Mesodermal cell (in vitro differentiated cells): ENCODE measurements around the gene ARSJ.

Experiments
- H3K27ac ChIP-seq: 2 replicates; pipeline ENCODE4 v1.7.0; 2013; ENCODE audit warnings: mild to moderate bottlenecking, low read depth, low read length, moderate library complexity; ENCODE audit not compliant: severe bottlenecking
- H3K36me3 ChIP-seq: 2 replicates; pipeline ENCODE4 v1.7.1; 2013; ENCODE audit warnings: mild to moderate bottlenecking, low read length, moderate library complexity; ENCODE audit not compliant: control insufficient read depth, insufficient read depth
- H3K4me1 ChIP-seq: one replicate; pipeline ENCODE4 v1.7.1; 2013; ENCODE audit warnings: mild to moderate bottlenecking, low read length; ENCODE audit not compliant: insufficient read depth, control insufficient read depth, poor library complexity, severe bottlenecking
- H3K4me3 ChIP-seq: 2 replicates; pipeline ENCODE4 v1.7.0; 2013; ENCODE audit warnings: low read length, control low read depth, mild to moderate bottlenecking; ENCODE audit not compliant: insufficient read depth, poor library complexity, severe bottlenecking; ENCODE audit errors: extremely low read depth
- H3K9me3 ChIP-seq: 2 replicates; pipeline ENCODE4 v1.7.1; 2013; ENCODE audit warnings: mild to moderate bottlenecking, low read length, moderate library complexity; ENCODE audit not compliant: control insufficient read depth
- WGBS, 2 experiments: methylation state at CpG; one replicate each; pipeline ENCODE4 v1.1.5; 2013; ENCODE audit warnings: missing lambda C conversion rate in 2 of 2; ENCODE audit not compliant: insufficient coverage in 2 of 2; 5-methylcytosine and 5-hydroxymethylcytosine counted together

ARSJ gene

GRCh38 chr4:113987382-113987941 lies 8.0 kb upstream of the ARSJ start:
- no peak overlapping the region for H3K27ac ChIP-seq
- H3K9me3 ChIP-seq = no peaks in the 10 kb centered on the region
- WGBS, 2 experiments = 82 to 87% methylated on average over 3 of the region's 3 CpGs
- H3K36me3 ChIP-seq = no peaks in the 10 kb centered on the region
- no peak overlapping the region for H3K4me3 ChIP-seq
- H3K4me1 ChIP-seq = no peaks in the 10 kb centered on the region

DNA sequence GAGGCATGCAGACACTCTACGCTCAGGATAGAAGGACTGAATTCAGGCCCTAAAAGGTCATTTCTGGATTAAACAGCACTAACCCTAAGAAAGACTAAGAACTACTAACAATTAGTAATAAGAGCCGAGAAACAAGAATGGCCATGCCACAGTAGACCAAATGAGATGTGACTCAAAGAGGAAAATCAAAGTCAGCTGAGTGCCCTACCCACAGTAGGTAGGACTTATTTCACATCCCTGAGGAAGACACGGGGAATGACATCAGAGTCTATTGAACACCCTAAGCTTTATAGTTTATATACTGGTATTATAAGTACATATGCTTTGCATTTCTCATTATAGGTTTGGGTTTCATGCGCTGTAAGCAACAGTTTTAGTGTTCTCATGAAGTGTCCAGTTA lies 2.7 kb upstream of the ARSJ start:
- Histone ChIP-seq H3K4me1 (no peaks in the 10 kb centered on the region), H3K4me3 (no peak overlapping the region), H3K36me3 (no peaks in the 10 kb centered on the region), H3K27ac (no peak overlapping the region), H3K9me3 (no peaks in the 10 kb centered on the region)
- 86 to 90% methylated on average over 2 of the region's 4 CpGs for WGBS, 2 experiments

DNA sequence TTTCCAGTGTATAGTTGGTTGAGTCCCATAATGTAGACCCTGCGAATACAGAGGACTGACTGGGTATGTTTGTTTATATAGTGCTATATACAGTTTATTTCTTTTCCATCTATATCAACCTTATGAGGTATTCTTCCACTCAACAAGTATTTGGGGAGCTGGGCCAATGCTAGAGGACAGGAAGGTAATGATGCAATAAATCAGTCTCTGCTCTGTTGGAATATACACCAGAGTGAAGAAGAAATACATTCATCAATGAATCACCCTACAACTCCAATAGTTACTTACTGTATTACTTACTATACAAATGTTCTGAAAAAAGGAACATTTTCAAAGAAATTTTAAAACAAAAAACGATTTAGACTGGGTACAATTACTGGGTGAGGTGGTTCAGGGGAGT lies 2.1 kb upstream of the ARSJ start:
- Histone ChIP-seq H3K36me3 (no peaks in the 10 kb centered on the region), H3K4me3 (no peak overlapping the region), H3K9me3 (no peaks in the 10 kb centered on the region), H3K27ac (no peak overlapping the region), H3K4me1 (no peaks in the 10 kb centered on the region)
- WGBS, 2 experiments = 80 to 83% methylated on average over 1 of the region's 2 CpGs

- Histone ChIP-seq H3K9me3 (no peaks in the 10 kb centered on the region), H3K27ac (no peak overlapping the region), H3K4me1 (no peaks in the 10 kb centered on the region), H3K4me3 (peak overlapping the region; percentile 64), H3K36me3 (no peaks in the 10 kb centered on the region)
- 0 to 20% methylated on average over 1 to 8 of the region's 17 CpGs for WGBS, 2 experiments
Observed at GRCh38 chr4:113979905-113980615, 613 bp upstream of the ARSJ start.

- H3K27ac ChIP-seq = no peak overlapping the region
- 10 to 17% methylated on average over 7 to 14 of the region's 18 CpGs for WGBS, 2 experiments
- peak overlapping the region; percentile 64 for H3K4me3 ChIP-seq
Observed at GRCh38 chr4:113978561-113979147, 793 bp downstream of the ARSJ start.

DNA sequence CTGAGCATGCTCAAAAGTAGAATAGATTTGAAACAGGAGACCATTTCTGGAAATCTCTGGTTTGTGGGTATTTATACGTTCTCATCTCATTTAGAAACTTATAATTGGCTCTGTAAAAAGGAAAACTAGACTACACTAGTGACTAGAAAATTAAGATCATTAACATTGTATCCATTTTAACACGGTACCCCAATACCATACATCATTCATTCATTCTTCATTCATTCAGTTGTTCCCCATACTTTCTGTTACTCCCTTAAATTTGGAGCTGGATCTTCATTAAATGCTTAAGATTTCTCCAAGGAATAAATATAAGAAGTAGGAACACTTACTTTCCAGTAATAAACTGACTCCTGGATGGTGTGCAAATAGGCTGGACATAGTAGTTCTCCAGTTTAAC lies 1.3 kb downstream of the ARSJ start:
- Histone ChIP-seq H3K27ac (no peak overlapping the region), H3K4me3 (peak overlapping the region; percentile 64), H3K4me1 (no peaks in the 10 kb centered on the region), H3K9me3 (no peaks in the 10 kb centered on the region), H3K36me3 (no peaks in the 10 kb centered on the region)
- 100% methylated on average over 1 of the region's 2 CpGs; no CpG with 5 or more reads in 1 of the 2 experiments for whole genome bisulfite sequencing, 2 experiments

More at GRCh38 chr4:113978561-113979147, 793 bp downstream of the ARSJ start:
- H3K9me3 ChIP-seq = no peaks in the 10 kb centered on the region
- no peaks in the 10 kb centered on the region for H3K36me3 ChIP-seq
- H3K4me1 ChIP-seq = no peaks in the 10 kb centered on the region

GRCh38 chr4:113977526-113977855 lies 2.0 kb downstream of the ARSJ start:
- H3K27ac ChIP-seq = no peak overlapping the region
- no peaks in the 10 kb centered on the region for H3K36me3 ChIP-seq
- no CpG with 5 or more reads among the region's 1 CpG for WGBS, 2 experiments
- H3K4me1 ChIP-seq = no peaks in the 10 kb centered on the region
- no peak overlapping the region for H3K4me3 ChIP-seq
- H3K9me3 ChIP-seq = no peaks in the 10 kb centered on the region

DNA sequence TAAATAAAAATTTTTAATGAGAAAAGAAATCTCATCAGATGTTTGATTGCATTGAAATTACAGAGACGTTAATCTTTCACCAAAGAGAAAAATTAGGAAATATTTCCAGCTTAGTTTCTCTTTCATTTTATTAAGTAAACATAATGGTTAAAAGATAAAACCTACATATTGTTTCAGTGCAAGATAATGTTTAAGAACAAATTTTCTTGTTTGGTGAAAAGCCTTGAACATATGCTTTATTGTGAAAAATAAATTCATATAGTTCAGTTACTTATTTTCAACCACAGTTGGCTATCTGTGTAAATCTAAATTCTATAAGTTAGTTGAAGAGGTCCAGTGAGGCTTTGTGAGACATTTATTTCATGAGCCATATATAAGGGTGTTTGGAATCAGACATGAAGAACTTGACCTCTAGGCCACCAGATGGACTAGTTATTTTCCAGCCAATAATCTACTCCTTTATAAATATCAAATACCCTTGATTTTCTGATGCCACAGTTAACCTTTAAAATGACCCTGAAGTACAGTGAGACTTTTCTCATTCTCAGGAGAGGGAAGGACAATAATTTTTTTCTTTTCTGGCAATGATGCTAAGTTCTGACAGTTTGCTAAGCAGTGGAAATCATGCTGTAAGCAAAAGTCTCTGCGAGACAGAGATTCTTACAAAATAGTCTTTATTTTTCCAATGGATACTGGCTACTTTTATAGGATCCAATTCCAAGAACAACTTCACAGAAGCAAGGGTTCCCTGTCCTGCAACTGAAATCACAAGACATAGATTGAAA lies 2.5 kb downstream of the ARSJ start:
- Histone ChIP-seq H3K36me3 (no peaks in the 10 kb centered on the region), H3K4me1 (no peaks in the 10 kb centered on the region), H3K9me3 (no peaks in the 10 kb centered on the region), H3K4me3 (peak overlapping the region; percentile 3), H3K27ac (no peak overlapping the region)
- WGBS, 2 experiments = no CpG with 5 or more reads among the region's 2 CpGs

GRCh38 chr4:113975578-113975977 lies 3.9 kb downstream of the ARSJ start:
- Histone ChIP-seq H3K27ac (no peak overlapping the region), H3K36me3 (no peaks in the 10 kb centered on the region), H3K4me1 (no peaks in the 10 kb centered on the region), H3K4me3 (no peak overlapping the region), H3K9me3 (no peaks in the 10 kb centered on the region)
- WGBS, 2 experiments = 85 to 100% methylated on average over 1 of the region's 2 CpGs

DNA sequence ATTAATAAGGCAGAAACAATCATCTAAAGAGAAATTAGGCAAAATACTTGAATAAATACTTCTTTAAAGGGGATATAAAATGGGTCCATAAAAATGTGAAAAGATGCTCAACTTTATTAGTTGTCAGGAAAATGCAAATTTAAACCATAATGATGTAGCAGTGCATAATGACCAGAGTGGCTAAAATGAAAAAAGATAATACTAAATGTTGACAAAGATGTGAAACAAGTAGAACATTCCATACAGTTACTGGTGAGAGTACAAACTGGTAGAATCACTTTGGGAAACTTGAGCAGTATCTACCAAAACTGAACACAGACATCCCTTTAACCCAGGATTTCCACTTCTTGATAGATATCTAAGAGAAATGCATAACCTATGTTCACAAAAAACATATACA lies 5.0 kb downstream of the ARSJ start:
- no peak overlapping the region for H3K27ac ChIP-seq
- H3K4me3 ChIP-seq = no peak overlapping the region
- H3K4me1 ChIP-seq = no peaks in the 10 kb centered on the region
- no peaks in the 10 kb centered on the region for H3K9me3 ChIP-seq
- H3K36me3 ChIP-seq = no peaks in the 10 kb centered on the region
